HL-60 (cell line): ENCODE results near the gene SOX30.

Source experiments
- DNase-seq, 2 experiments: peaks; one replicate each; pipeline ENCODE4 v3.0.0-alpha.2; 2010 to 2020; ENCODE audit warnings: low read depth in 1 of 2, low spot score in 1 of 2
- H3K27ac ChIP-seq: fragments of 250-450 bp; sonication (Bioruptor Pico); replicated peaks from 2 replicates; pipeline ENCODE4 v1.5.1; 2020; ENCODE audit warnings: mild to moderate bottlenecking, moderate library complexity
- H3K27me3 ChIP-seq: fragments of 250-450 bp; sonication (Bioruptor Pico); 2 replicates; pipeline ENCODE4 v1.5.1; 2021; ENCODE audit warnings: mild to moderate bottlenecking, moderate library complexity; ENCODE audit not compliant: insufficient read depth, poor library complexity, severe bottlenecking
- H3K4me3 ChIP-seq: replicated peaks from 2 replicates; pipeline ENCODE4 v1.5.1; 2011; ENCODE audit warnings: mild to moderate bottlenecking, control low read depth, low read length; ENCODE audit not compliant: insufficient read depth
- CTCF ChIP-seq: IDR thresholded peaks from one replicate; pipeline ENCODE4 v1.5.1; 2011; ENCODE audit warnings: low read length, control low read depth, inconsistent platforms; ENCODE audit not compliant: insufficient read depth
- GABPA ChIP-seq: IDR thresholded peaks from 2 replicates; pipeline ENCODE4 v1.6.1; 2012; ENCODE audit warnings: low read depth
- POLR2AphosphoS5 ChIP-seq: IDR thresholded peaks from 2 replicates; pipeline ENCODE4 v1.6.1; 2012; ENCODE audit warnings: low read depth
- REST ChIP-seq: IDR thresholded peaks from 2 replicates; pipeline ENCODE4 v1.6.1; 2012; ENCODE audit warnings: low read depth; ENCODE audit not compliant: insufficient replicate concordance
- SPI1 ChIP-seq: IDR thresholded peaks from 2 replicates; pipeline ENCODE4 v1.6.1; 2012; ENCODE audit warnings: low read depth, mild to moderate bottlenecking, borderline replicate concordance

The SOX30 gene

GRCh38 chr5:157624144-157624543 is 28.1 kb downstream of the SOX30 start:
- DNase-seq, result no peak
- TF ChIP-seq CTCF (no peak), GABPA (no peak), SPI1 (no peak), POLR2AphosphoS5 (no peak), REST (no peak)
- Histone ChIP-seq H3K4me3 (no peak overlapping the region), H3K27me3 (no peaks in the 10 kb centered on the region), H3K27ac (no peak overlapping the region)

GRCh38 chr5:157620776-157621175 is 31.5 kb downstream of the SOX30 start:
- no peak for TF ChIP-seq SPI1
- no peak for TF ChIP-seq POLR2AphosphoS5
- TF ChIP-seq REST, result no peak
- TF ChIP-seq GABPA, result no peak
- TF ChIP-seq CTCF, result no peak
- no peak for DNase-seq
- H3K4me3 ChIP-seq, result no peak overlapping the region
- H3K27me3 ChIP-seq, result no peaks in the 10 kb centered on the region
- no peak overlapping the region for H3K27ac ChIP-seq

GRCh38 chr5:157618191-157618765 is 34.0 kb downstream of the SOX30 start:
- Histone ChIP-seq H3K27me3 (no peaks in the 10 kb centered on the region), H3K27ac (no peak overlapping the region), H3K4me3 (no peak overlapping the region)
- no peak for DNase-seq
- TF ChIP-seq POLR2AphosphoS5, result no peak
- no peak for TF ChIP-seq CTCF
- no peak for TF ChIP-seq SPI1
- no peak for TF ChIP-seq GABPA
- no peak for TF ChIP-seq REST
